Ishikawa (cell line): ENCODE data around the gene TXNDC11.

ENCODE experiments used
- CEBPB ChIP-seq: IDR thresholded peaks from 2 replicates; pipeline ENCODE4 v1.6.1; 2012
- EP300 ChIP-seq: IDR thresholded peaks from 2 replicates; pipeline ENCODE4 v1.6.1; 2012; ENCODE audit warnings: borderline replicate concordance
- NFIC ChIP-seq: IDR thresholded peaks from 2 replicates; pipeline ENCODE4 v1.6.1; 2012
- RAD21 ChIP-seq: IDR thresholded peaks from 2 replicates; pipeline ENCODE4 v1.6.1; 2012; ENCODE audit warnings: low read depth
- TAF1 ChIP-seq: IDR thresholded peaks from 2 replicates; pipeline ENCODE4 v1.6.1; 2012; ENCODE audit warnings: low read depth, mild to moderate bottlenecking
- TEAD4 ChIP-seq: IDR thresholded peaks from 2 replicates; pipeline ENCODE4 v1.6.1; 2012
- YY1 ChIP-seq: IDR thresholded peaks from 2 replicates; pipeline ENCODE4 v1.6.1; 2012; ENCODE audit warnings: low read depth
- TF ChIP-seq, protein P1 (sequence below): IDR thresholded peaks from 2 replicates; pipeline ENCODE4 v1.6.1; 2012; ENCODE audit warnings: low read depth, mild to moderate bottlenecking

DNA sequence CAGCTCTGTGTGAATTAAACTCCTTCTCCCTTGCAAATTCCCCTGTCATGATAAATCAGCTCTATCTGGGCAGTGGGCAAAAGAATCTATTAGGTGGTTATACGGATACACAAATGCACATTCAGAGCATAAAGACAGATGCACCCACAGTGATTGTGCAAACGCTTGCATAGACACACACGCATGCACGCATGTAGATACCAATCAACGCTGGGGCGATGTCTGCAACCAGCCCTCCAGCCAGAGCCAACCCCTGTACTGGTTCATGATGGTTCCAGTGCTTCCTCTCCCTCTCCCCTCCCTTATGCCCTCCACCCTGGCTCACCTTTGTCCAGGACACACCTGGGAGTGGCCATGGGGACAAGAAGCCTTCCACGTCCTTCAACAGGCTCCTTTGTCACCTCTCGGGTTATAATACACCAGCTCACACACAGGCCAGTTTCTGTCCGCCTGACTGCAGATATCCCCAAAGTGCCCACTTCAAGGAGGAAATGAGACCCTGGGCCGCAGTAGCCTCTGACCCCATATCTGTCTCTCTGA lies 107.5 kb downstream of the TXNDC11 start:
- no peak for TF ChIP-seq RAD21
- TF ChIP-seq, protein P1, sequence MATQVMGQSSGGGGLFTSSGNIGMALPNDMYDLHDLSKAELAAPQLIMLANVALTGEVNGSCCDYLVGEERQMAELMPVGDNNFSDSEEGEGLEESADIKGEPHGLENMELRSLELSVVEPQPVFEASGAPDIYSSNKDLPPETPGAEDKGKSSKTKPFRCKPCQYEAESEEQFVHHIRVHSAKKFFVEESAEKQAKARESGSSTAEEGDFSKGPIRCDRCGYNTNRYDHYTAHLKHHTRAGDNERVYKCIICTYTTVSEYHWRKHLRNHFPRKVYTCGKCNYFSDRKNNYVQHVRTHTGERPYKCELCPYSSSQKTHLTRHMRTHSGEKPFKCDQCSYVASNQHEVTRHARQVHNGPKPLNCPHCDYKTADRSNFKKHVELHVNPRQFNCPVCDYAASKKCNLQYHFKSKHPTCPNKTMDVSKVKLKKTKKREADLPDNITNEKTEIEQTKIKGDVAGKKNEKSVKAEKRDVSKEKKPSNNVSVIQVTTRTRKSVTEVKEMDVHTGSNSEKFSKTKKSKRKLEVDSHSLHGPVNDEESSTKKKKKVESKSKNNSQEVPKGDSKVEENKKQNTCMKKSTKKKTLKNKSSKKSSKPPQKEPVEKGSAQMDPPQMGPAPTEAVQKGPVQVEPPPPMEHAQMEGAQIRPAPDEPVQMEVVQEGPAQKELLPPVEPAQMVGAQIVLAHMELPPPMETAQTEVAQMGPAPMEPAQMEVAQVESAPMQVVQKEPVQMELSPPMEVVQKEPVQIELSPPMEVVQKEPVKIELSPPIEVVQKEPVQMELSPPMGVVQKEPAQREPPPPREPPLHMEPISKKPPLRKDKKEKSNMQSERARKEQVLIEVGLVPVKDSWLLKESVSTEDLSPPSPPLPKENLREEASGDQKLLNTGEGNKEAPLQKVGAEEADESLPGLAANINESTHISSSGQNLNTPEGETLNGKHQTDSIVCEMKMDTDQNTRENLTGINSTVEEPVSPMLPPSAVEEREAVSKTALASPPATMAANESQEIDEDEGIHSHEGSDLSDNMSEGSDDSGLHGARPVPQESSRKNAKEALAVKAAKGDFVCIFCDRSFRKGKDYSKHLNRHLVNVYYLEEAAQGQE: no peak
- no peak for TF ChIP-seq CEBPB
- TF ChIP-seq EP300: no peak
- no peak for TF ChIP-seq YY1
- TF ChIP-seq TEAD4: no peak
- no peak for TF ChIP-seq TAF1
- no peak for TF ChIP-seq NFIC
